Ishikawa (cell line): ENCODE measurements around the gene CEP85L.

Experiments
- CEBPB ChIP-seq: IDR thresholded peaks from 2 replicates; pipeline ENCODE4 v1.6.1; 2012
- CREB1 ChIP-seq: IDR thresholded peaks from 2 replicates; pipeline ENCODE4 v1.6.1; 2012; ENCODE audit warnings: low read depth
- EGR1 ChIP-seq: IDR thresholded peaks from 2 replicates; pipeline ENCODE4 v1.6.1; 2012
- EP300 ChIP-seq: IDR thresholded peaks from 2 replicates; pipeline ENCODE4 v1.6.1; 2012; ENCODE audit warnings: borderline replicate concordance
- FOXM1 ChIP-seq: IDR thresholded peaks from 2 replicates; pipeline ENCODE4 v1.6.1; 2012; ENCODE audit warnings: low read depth, borderline replicate concordance
- NFIC ChIP-seq: IDR thresholded peaks from 2 replicates; pipeline ENCODE4 v1.6.1; 2012
- RAD21 ChIP-seq: IDR thresholded peaks from 2 replicates; pipeline ENCODE4 v1.6.1; 2012; ENCODE audit warnings: low read depth
- TAF1 ChIP-seq: IDR thresholded peaks from 2 replicates; pipeline ENCODE4 v1.6.1; 2012; ENCODE audit warnings: low read depth, mild to moderate bottlenecking
- TCF12 ChIP-seq: IDR thresholded peaks from 2 replicates; pipeline ENCODE4 v1.6.1; 2012; ENCODE audit warnings: low read depth
- TEAD4 ChIP-seq: IDR thresholded peaks from 2 replicates; pipeline ENCODE4 v1.6.1; 2012
- YY1 ChIP-seq: IDR thresholded peaks from 2 replicates; pipeline ENCODE4 v1.6.1; 2012; ENCODE audit warnings: low read depth
- ZBTB7A ChIP-seq: IDR thresholded peaks from 2 replicates; pipeline ENCODE4 v1.6.1; 2012; ENCODE audit warnings: low read depth
- TF ChIP-seq, protein P1 (sequence below): IDR thresholded peaks from 2 replicates; pipeline ENCODE4 v1.6.1; 2012
- TF ChIP-seq, protein P2 (sequence below): IDR thresholded peaks from 2 replicates; pipeline ENCODE4 v1.6.1; 2012
- TF ChIP-seq, protein P3 (sequence below): IDR thresholded peaks from 2 replicates; pipeline ENCODE4 v1.6.1; 2012; ENCODE audit warnings: low read depth, mild to moderate bottlenecking

Gene CEP85L

DNA sequence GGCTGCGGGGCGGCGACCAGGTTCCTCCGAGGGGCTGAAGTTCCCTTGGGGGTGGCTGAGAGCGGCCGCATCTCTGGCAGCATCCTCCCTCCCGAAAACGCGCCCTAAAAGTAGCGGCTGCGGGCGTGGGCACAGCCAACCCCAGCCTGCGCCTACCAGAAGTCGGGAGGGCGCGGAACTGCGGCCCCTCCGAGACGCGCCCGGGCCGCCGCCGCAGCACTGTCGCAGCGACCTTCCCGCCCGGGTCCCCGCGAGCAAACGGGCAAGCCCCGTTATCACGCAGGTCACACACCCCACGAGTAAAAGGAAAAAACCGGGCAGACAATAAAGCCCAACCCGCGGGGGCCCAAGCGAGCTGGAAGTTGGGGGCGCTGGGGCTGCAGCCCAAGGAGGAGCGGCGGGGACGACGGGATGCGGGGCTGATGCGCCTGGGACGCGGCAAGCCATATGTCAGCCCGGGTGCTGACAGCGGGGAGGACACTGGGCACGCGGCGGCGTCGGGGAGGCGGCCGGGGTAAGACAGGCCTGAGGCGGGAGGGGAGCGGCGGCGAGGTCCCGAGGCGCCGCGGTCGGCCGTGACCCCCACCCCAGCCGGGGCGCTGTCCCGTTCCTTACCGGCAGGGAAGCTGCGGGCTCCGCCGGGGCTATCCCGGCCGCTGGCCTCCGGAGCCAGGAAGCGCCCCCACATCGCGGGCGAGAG, 659 bp downstream of the CEP85L start:
- TF ChIP-seq CREB1 (no peak), ZBTB7A (peak; percentile 42; the same call in 1 of the 2 replicates)
- TF ChIP-seq, protein P1, sequence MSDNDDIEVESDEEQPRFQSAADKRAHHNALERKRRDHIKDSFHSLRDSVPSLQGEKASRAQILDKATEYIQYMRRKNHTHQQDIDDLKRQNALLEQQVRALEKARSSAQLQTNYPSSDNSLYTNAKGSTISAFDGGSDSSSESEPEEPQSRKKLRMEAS, result peak; percentile 53; the same call in 1 of the 2 replicates

DNA sequence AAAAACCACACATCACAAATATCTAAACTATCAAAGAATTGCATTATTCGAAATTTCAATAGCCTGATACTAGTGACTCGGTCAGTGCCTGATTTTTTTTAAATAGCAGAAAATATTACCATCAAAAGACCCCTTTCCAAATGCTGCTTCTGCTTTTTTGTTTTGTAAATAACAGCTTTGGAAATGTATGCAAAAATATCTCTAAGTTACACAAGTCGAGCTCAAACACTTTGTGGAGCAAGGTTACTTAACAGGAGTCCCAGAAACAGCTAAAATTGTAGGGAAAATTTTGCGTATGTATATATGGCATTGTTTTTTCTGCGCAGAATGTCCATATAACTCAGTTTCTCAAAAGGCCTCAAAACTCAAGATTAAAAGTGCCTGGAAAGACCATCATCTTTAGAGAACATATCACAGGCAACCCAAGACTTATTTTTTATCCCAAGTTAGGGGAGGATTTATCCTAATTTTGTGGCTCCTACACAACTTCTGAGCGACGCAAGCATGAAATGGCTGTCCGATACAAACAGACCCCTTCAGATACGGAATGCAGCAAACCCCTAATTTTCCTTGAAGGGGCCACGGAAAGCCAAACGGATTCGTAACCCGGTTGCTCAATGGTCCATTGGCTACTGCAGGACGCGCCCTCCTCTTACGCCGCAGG, 1.3 kb downstream of the CEP85L start:
- TF ChIP-seq CREB1 (no peak), ZBTB7A (no peak), EP300 (no peak), FOXM1 (no peak), TEAD4 (no peak), NFIC (no peak), TCF12 (no peak)
- TF ChIP-seq, protein P2, sequence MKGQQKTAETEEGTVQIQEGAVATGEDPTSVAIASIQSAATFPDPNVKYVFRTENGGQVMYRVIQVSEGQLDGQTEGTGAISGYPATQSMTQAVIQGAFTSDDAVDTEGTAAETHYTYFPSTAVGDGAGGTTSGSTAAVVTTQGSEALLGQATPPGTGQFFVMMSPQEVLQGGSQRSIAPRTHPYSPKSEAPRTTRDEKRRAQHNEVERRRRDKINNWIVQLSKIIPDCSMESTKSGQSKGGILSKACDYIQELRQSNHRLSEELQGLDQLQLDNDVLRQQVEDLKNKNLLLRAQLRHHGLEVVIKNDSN, result no peak
- TF ChIP-seq, protein P1, result no peak

DNA sequence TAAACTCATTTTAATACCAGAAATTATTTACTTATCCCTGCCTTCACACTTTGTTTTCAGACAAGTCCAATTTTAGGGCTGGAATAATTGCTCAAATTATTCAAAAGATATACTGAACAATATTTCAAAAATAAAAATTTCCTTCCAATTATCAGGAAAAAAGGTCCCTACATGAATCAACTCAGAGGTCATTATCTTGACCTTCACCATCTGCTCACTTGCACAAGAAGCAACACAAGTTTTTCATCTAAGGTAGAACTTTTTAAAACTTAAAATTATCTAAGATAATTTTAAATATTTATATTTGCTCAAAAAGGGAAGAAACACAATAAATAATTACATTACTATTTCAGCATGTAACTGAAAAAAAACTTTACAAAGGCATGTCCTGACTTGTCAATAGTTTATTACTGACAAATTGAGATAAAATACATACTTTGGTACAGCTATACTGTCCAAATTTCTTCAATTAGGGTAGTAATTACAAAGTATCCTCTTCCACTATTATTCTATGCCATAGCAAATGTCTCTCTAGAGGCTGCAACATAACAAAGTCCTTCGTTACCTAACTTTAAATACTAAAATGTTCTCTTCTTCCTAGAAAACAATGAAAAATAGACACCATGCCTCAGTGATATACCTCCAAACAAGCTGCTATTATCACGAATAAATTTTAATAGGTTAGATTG, 2.4 kb downstream of the CEP85L start:
- TF ChIP-seq TCF12 (no peak), RAD21 (no peak), FOXM1 (no peak), EP300 (no peak)

DNA sequence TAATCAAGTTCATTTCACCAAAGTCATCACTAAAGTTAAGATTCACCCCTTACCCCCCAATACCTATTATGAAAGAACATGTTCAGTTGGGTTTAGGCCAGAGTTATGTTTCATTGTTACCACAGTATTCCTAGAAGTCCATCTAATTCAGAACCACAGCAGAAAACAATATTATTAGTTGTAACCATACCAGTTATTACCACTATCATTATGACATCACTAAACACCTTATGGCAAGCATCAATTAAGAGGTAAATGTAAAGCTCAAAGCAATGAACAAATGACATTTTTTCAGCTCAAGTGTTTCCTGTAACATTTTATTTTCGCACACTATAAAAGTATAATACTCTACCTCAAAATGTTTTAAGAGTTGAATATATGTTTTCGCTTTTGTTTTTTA, 4.4 kb downstream of the CEP85L start:
- TF ChIP-seq TAF1 (no peak), FOXM1 (no peak), ZBTB7A (no peak), NFIC (no peak), CREB1 (no peak), YY1 (no peak), EGR1 (no peak), TEAD4 (no peak), TCF12 (no peak)
- TF ChIP-seq, protein P2, result no peak
- TF ChIP-seq, protein P1, result no peak
- TF ChIP-seq, protein P3, sequence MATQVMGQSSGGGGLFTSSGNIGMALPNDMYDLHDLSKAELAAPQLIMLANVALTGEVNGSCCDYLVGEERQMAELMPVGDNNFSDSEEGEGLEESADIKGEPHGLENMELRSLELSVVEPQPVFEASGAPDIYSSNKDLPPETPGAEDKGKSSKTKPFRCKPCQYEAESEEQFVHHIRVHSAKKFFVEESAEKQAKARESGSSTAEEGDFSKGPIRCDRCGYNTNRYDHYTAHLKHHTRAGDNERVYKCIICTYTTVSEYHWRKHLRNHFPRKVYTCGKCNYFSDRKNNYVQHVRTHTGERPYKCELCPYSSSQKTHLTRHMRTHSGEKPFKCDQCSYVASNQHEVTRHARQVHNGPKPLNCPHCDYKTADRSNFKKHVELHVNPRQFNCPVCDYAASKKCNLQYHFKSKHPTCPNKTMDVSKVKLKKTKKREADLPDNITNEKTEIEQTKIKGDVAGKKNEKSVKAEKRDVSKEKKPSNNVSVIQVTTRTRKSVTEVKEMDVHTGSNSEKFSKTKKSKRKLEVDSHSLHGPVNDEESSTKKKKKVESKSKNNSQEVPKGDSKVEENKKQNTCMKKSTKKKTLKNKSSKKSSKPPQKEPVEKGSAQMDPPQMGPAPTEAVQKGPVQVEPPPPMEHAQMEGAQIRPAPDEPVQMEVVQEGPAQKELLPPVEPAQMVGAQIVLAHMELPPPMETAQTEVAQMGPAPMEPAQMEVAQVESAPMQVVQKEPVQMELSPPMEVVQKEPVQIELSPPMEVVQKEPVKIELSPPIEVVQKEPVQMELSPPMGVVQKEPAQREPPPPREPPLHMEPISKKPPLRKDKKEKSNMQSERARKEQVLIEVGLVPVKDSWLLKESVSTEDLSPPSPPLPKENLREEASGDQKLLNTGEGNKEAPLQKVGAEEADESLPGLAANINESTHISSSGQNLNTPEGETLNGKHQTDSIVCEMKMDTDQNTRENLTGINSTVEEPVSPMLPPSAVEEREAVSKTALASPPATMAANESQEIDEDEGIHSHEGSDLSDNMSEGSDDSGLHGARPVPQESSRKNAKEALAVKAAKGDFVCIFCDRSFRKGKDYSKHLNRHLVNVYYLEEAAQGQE, result no peak

DNA sequence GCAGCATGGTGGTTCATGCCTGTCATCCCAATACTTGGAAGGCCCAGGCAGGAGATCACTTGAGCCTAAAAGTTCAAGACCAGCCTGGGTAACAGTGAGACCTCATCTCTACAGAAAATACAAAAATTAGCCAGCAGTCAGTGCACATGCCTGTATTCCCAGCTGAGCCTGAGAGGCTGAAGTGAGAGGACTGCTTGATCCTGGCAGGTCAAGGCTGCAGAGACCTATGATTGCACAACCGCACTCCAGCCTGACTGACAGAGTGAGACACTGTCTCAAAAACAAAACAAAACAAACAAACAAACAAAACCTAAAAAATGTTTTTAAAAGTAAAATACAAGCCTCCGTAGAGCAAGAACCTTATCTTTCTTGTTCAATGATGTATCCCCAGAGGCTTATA, 6.0 kb downstream of the CEP85L start:
- no peak for TF ChIP-seq TAF1

DNA sequence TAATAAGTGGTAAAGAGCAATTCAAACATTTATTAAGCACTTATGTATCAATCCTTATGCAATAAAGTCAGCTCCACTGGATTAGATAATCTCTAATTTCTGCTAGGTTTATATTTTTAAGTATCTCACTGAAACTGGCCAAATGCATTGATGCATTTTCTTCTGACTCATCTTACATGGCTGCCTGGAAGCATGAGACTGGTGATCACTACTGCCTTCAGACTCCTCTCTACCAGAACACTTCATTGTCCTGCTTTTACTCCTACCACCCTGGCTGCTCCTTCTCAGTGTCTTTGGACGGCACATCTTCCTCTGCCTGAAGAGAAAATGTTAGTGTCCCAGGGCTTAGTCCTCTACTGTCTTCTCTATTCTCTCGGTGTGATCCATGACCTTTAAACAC, 7.4 kb downstream of the CEP85L start:
- TF ChIP-seq, protein P1, result no peak
- TF ChIP-seq TEAD4, result no peak
- no peak for TF ChIP-seq YY1
- TF ChIP-seq TCF12, result no peak

DNA sequence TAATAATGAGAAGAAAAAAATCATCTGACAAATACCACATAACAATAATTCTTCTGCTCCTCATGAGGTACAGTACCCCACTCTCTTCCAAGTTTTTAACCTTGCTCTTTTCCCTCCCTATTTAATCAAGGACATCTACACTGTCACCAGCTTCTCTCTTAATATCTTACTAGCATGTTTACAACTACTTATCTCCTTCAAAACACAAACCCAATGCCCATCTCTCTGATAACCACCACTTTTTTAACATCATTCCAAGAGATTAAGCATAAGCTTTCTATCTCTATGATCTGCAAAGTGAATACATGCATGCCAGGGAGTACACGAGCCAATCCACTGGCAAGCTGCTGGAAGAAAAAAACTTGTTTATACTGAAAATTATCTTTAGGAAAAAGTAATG, 10.3 kb downstream of the CEP85L start:
- TF ChIP-seq TEAD4, result no peak
- no peak for TF ChIP-seq ZBTB7A
- TF ChIP-seq FOXM1, result no peak
- no peak for TF ChIP-seq TAF1
- no peak for TF ChIP-seq CREB1
- no peak for TF ChIP-seq NFIC
- TF ChIP-seq TCF12, result no peak
- TF ChIP-seq EGR1, result no peak
- no peak for TF ChIP-seq RAD21
- TF ChIP-seq, protein P1, result no peak
- no peak for TF ChIP-seq CEBPB
- TF ChIP-seq YY1, result no peak
- TF ChIP-seq, protein P3, result no peak
